OCI-LY7 (cell line): ENCODE measurements around the gene SEMA3F.

Source experiments
- CTCF ChIP-seq: fragments of 200-600 bp; sonication (generic); conservative IDR thresholded peaks from 2 replicates; pipeline ENCODE4 v1.5.1; 2014; ENCODE audit warnings: mild to moderate bottlenecking, antibody characterized with exemption, low read length, moderate library complexity, mixed read lengths
- EZH2phosphoT487 ChIP-seq: fragments of 200-600 bp; sonication (generic); IDR thresholded peaks from 2 replicates; pipeline ENCODE4 v1.6.1; 2018; ENCODE audit warnings: low read depth, borderline replicate concordance, mild to moderate bottlenecking, mixed run types, antibody characterized with exemption, low read length, moderate library complexity, mixed read lengths

- TF ChIP-seq CTCF (no peak), EZH2phosphoT487 (no peak)
Observed at GRCh38 chr3:50186096-50186495, 31.0 kb downstream of the SEMA3F start.
